LoVo (cell line): ENCODE results near the gene ZNF324B.
"Not testable (repeated sequence)": the region's sequence is repeated elsewhere in the genome, so short reads cannot be mapped to it uniquely, and the experiment has no call there.

Source experiments
- DNase-seq: peaks from one replicate; pipeline ENCODE4 v3.0.0-alpha.2; 2016; ENCODE audit warnings: low spot score

The ZNF324B gene

DNA sequence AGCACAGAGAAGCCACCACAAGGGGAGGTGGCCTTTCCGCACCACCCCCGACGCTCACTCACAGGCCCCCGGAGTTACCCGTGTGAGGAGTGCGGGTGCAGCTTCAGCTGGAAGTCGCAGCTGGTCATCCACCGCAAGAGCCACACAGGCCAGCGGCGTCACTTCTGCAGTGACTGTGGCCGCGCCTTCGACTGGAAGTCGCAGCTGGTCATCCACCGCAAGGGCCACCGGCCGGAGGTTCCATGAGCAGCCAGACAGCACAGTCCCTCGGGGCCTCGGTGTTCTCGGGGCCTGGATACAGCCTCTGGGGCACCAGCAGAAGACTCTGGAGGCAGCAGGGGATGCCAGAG, 29.0 kb downstream of the ZNF324B start:
- DNase-seq: no peak

DNA sequence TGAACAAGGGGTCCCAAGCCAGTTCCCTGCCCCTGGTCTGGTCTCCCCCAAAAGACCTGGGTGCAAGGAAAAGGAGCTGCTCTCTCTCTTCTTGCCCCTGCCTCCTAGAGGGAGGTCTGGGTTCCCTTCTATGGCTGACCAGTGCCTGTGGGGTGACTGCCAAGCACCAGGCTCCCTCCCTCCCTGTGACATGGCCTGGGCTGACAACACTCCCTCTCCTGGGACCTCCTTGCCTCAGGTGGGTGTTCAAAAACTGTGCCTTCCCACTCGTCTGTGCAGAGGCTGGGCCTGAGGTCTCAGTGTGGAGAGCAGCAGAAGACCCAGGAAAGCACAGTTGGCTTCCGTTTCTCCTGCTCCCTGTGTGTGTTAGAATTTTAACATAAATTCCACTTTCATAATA, 29.4 kb downstream of the ZNF324B start:
- DNase-seq: no peak

DNA sequence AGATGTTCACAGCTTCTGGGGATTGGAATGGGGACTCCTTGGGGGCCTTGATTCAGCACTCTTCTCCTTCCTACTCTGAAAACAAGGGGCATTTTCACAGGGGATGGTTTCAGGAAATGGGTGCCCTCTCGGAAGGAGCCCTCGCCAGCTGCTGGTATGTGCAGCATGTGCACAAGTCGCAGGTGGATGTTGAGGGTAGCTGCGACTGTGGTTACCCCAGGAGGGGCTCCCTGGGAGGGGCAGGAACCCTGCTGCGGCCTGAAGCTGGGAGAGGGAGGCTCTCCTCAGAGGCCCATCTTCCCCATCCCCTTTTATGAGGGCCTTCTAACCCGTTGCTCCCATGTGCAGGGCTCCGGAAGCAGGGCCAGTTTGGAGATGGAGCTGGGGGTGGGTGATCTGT, 30.9 kb downstream of the ZNF324B start:
- no peak for DNase-seq

DNA sequence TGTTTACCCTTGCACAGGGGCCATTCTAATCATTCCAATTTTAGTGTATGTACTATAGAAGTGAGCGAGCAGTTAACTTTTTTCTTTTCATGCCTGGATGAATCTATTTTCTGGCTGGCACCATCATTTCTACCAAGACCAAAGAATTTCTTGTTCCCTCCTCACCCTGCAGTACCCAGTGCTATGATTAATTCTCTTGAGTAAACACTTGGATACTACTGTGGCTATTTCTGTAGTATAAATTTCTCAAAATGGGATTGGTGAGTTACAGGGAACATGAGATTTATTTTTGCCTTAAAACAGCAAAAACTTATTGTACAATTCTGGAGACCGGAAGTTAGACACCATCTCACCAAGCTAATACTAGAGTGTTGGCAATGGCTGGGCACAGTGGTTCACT, 32.4 kb downstream of the ZNF324B start:
- no peak for DNase-seq

DNA sequence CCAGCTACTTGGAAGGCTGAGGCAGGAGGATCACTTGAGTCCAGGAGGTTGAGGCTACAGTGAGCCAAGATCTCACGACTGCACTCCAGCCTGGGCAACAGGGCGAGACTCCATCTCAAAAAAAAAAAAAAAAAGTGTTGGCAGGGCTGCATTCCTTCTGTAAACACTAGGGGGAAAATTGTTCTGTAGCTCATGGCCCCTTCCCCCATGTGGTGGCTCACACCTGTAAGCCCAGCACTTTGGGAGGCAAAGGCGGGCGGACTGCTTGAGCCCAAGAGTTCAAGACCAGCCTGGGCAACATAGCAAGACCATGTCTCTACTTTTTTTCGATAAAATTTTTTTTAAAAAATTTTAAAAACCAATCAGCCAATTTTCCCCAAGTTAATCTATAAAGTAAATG, 32.9 kb downstream of the ZNF324B start:
- not testable (repeated sequence) for DNase-seq

- no peak for DNase-seq
These were observed 40.0 kb downstream of the ZNF324B start for GRCh38 chr19:58491393-58491792.

DNA sequence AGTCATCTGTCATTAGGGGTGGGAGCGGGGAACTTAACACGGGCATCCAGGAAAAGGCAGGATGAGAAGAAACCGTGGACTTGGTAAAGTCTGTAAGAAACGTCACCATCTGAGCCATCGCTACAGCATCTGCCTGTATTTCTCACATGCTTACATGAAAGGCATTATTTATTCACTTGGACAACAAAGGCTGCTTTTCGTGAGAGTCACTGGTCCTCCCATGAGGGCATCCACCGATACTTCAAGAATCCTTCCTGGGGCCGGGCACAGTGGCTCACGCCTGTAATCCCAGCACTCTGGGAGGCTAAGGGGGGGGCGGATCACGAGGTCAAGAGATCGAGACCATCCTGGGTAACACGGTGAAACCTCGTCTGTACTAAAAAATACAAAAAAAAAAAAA, 40.8 kb downstream of the ZNF324B start:
- no peak for DNase-seq

DNA sequence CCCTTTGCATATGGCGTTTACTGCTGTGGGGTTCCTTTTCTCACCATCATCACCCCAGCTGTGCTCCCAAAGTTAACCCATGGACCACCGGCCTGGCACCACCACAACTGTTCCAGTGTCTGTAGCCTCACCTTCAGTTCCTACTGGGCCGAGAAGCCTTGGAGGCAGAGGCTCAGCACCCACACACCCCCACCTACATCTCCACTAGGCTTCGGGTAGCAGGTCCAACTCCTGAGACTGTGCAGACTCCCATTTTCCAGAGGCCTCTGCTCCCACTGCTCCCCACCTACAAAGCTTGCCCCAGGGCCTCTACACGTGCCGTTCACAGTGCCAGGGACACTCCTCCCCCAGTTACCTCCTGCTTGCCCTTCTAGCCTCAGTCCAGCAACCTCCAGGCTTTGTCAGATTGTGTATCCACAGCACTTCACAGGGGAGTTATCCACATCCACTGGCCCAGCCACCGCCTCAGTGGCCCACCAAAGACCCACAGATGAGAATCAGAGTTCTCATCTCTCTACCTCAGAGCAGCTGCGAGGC, 46.3 kb downstream of the ZNF324B start:
- DNase-seq: no peak

GRCh38 chr19:58498316-58499020, 47.0 kb downstream of the ZNF324B start:
- DNase-seq: no peak

DNA sequence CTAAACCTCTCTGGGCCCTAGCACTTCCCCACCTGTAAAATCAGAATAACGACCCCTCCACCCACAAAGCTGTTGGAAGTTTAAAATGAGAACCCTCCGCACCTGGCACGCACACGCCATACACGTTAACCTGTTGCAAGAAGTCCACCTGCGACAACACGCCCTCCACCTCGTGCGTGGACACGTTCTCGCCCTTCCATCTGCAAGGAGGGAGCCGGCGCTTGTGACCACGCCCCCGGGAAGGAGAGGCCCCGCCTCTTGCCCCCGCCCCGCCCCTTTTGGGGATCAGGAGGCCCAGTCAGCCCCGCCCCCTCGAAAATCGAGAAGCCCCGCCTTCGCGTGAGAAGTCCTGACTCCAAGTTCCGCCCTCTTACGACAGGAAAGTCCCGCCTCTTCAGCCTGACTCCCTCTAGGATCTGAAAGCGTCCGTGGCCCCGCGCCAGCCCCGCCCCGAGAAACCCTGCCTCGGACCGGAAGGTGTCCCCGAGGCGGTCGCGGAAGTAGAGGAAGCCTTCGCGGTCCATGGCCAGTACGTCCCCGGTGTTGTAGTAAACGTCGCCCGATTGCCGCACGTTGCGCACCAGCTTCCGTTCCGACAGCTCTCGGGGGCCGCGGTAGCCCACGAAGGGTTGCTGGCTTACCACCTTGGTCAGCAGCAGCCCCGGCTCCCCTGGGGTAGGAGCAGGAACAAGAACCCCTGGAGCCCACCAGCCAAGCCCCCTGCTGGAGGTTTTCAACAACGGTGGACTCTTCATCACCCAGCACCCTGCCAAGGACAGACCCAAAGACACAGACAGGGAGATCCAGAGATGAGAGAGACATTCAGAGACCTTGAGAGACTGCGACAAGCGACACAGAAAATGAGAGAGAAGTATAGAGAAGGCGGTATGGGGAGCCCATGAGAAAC, 47.9 kb downstream of the ZNF324B start:
- DNase-seq: peak; percentile 99

- no peak for DNase-seq
These were observed 48.8 kb downstream of the ZNF324B start for GRCh38 chr19:58500242-58500641.
